Activated CD4-positive, alpha-beta T cell treated with anti-CD3 and anti-CD28 coated beads, Interleukin-2, amount 50 U/mL, for 4 hours (primary cell): Measurements from ENCODE around the gene AMHR2.
"Not testable (repeated sequence)": the region's sequence is repeated elsewhere in the genome, so short reads cannot be mapped to it uniquely, and the experiment has no call there.

ENCODE experiments used
- DNase-seq, 2 experiments: peaks; one replicate each; pipeline ENCODE4 v3.0.0-alpha.2; 2020

Gene AMHR2

GRCh38 chr12:53423597-53423996 lies at the start of gene AMHR2:
TSS of gene AMHR2 (plus strand) at chr12:53423855. CDS start at chr12:53423935, 80 bp downstream.
- no peak for DNase-seq

GRCh38 chr12:53374277-53374676 lies 49.4 kb upstream of the AMHR2 start:
- DNase-seq = not testable (repeated sequence)

GRCh38 chr12:53376747-53377146 lies 46.9 kb upstream of the AMHR2 start:
- no peak for DNase-seq

GRCh38 chr12:53378222-53378621 lies 45.4 kb upstream of the AMHR2 start:
- no peak for DNase-seq

- DNase-seq = no peak
Measured at GRCh38 chr12:53378724-53379388, 44.8 kb upstream of the AMHR2 start.

- DNase-seq = peak; percentile 89 to 91
Measured at GRCh38 chr12:53379389-53380103, 44.1 kb upstream of the AMHR2 start.

GRCh38 chr12:53380104-53380793 lies 43.4 kb upstream of the AMHR2 start, which contains the start of gene SP1:
TSS of gene SP1 (plus strand) at chr12:53380176. CDS start at chr12:53380292, 116 bp downstream.
- DNase-seq = peak; percentile 99 to 100

- no peak for DNase-seq
Measured at GRCh38 chr12:53380794-53381730, 42.6 kb upstream of the AMHR2 start.

GRCh38 chr12:53381731-53382630 lies 41.7 kb upstream of the AMHR2 start:
- DNase-seq = peak; percentile 29 to 34

- no peak for DNase-seq
Measured at GRCh38 chr12:53383258-53383657, 40.4 kb upstream of the AMHR2 start.

- DNase-seq = not testable (repeated sequence)
Measured at GRCh38 chr12:53386381-53386780, 37.3 kb upstream of the AMHR2 start.

- no peak for DNase-seq
Measured at GRCh38 chr12:53388932-53389331, 34.7 kb upstream of the AMHR2 start.

- no peak for DNase-seq
Measured at GRCh38 chr12:53389702-53390101, 34.0 kb upstream of the AMHR2 start.

- no peak for DNase-seq
Measured at GRCh38 chr12:53391724-53392123, 31.9 kb upstream of the AMHR2 start.

- DNase-seq = no peak
Measured at GRCh38 chr12:53399896-53400295, 23.8 kb upstream of the AMHR2 start.

- DNase-seq = not testable (repeated sequence)
Measured at GRCh38 chr12:53402351-53402750, 21.3 kb upstream of the AMHR2 start.

- no peak for DNase-seq
Measured at GRCh38 chr12:53402871-53403270, 20.8 kb upstream of the AMHR2 start.

GRCh38 chr12:53410951-53411350 lies 12.7 kb upstream of the AMHR2 start:
- no peak for DNase-seq

GRCh38 chr12:53413485-53414204 lies 10.0 kb upstream of the AMHR2 start:
- no peak for DNase-seq

GRCh38 chr12:53414756-53415417 lies 8.8 kb upstream of the AMHR2 start:
- no peak for DNase-seq
